ENCODE measurements around the gene POLR3A. TPM values are rescaled to one million over a fixed set of nuclear protein-coding genes. Genes with fewer than 3 reads are reported as not detected.
"Not testable (repeated sequence)": the region's sequence is repeated elsewhere in the genome, so short reads cannot be mapped to it uniquely, and the experiment has no call there.

The POLR3A gene
- total and polyA plus RNA-seq, 2 donors (not counting 1 experiment from before 2014, with no cell fraction given) = 5.4 to 18.4 TPM

GRCh38 chr10:78000206-78000605 lies 29.1 kb downstream of the POLR3A start:
- Histone ChIP-seq H3K4me3 (ENCODE audit: control extremely low read depth in 1 of 5, extremely low read depth in 1 of 5, insufficient read depth in 1 of 5, low read depth in 2 of 5, low read length in 4 of 5) (no peak overlapping the region), H3K4me1 (ENCODE audit: control insufficient read depth in 2 of 2, insufficient read depth in 2 of 2, low read length in 2 of 2) (no peaks in the 10 kb centered on the region), H3K27ac (ENCODE audit: low read length in 2 of 2) (no peak overlapping the region), H4K20me1 (ENCODE audit: control insufficient read depth, insufficient read depth, low read length, poor library complexity, severe bottlenecking) (no peaks in the 10 kb centered on the region), H3K36me3 (replicated peaks in 1 of 2; ENCODE audit: control extremely low read depth in 1 of 2, control insufficient read depth in 1 of 2, extremely low read depth in 1 of 2, insufficient read depth in 2 of 2, low read length in 1 of 2) (peaks cover 5 to 55% of the 10 kb centered on the region in 2 experiments), H3K9ac (ENCODE audit: low read length) (no peak overlapping the region), H3K9me3 (ENCODE audit: control extremely low read depth in 1 of 3, control insufficient read depth in 2 of 3, insufficient read depth in 1 of 3, low read length in 2 of 3) (peaks cover 0 to 2% (median 0%) of the 10 kb centered on the region in 3 donors), H3K4me2 (replicated peaks; ENCODE audit: low read depth, low read length, poor library complexity, severe bottlenecking) (no peak overlapping the region), H3K27me3 (replicated peaks in 1 of 4; ENCODE audit: control extremely low read depth in 1 of 4, control insufficient read depth in 3 of 4, insufficient read depth in 4 of 4, low read length in 3 of 4) (no peaks in the 10 kb centered on the region), H2AFZ (ENCODE audit: insufficient read depth, low read depth, low read length, poor library complexity, severe bottlenecking) (no peak overlapping the region), H3K79me2 (ENCODE audit: control insufficient read depth, insufficient read depth, low read length) (no peaks in the 10 kb centered on the region)
- H3K4me1 Mint-ChIP-seq = no peaks in the 10 kb centered on the region
- no peak overlapping the region for H3K27ac Mint-ChIP-seq
- ATAC-seq (ENCODE audit: low read depth) (no peak), DNase-seq (no peak)
- H3K9me3 Mint-ChIP-seq (ENCODE audit: insufficient read depth) = no peaks in the 10 kb centered on the region
- ChIA-PET CTCF (no interaction called here), POLR2A (no interaction called here)
- no peak overlapping the region for H3K4me3 Mint-ChIP-seq
- intact Hi-C loops (cut with micrococcal nuclease) = no loop called here
- no peak for TF ChIP-seq CTCF (IDR thresholded peaks at IDR 0.05)
- H3K27me3 Mint-ChIP-seq = no peaks in the 10 kb centered on the region

GRCh38 chr10:77998780-77999179 lies 30.5 kb downstream of the POLR3A start:
- H3K4me3 Mint-ChIP-seq; H3K9me3 Mint-ChIP-seq (ENCODE audit: insufficient read depth); H3K9ac ChIP-seq (ENCODE audit: low read length); H3K4me2 ChIP-seq (replicated peaks; ENCODE audit: low read depth, low read length, poor library complexity, severe bottlenecking); DNase-seq; CTCF ChIA-PET; H3K4me1 ChIP-seq (ENCODE audit: control insufficient read depth in 2 of 2, insufficient read depth in 2 of 2, low read length in 2 of 2); H4K20me1 ChIP-seq (ENCODE audit: control insufficient read depth, insufficient read depth, low read length, poor library complexity, severe bottlenecking); H3K4me3 ChIP-seq (ENCODE audit: control extremely low read depth in 1 of 5, extremely low read depth in 1 of 5, insufficient read depth in 1 of 5, low read depth in 2 of 5, low read length in 4 of 5); H3K9me3 ChIP-seq (ENCODE audit: control extremely low read depth in 1 of 3, control insufficient read depth in 2 of 3, insufficient read depth in 1 of 3, low read length in 2 of 3); H3K27me3 Mint-ChIP-seq; intact Hi-C loops (cut with micrococcal nuclease); H3K27ac ChIP-seq (ENCODE audit: low read length in 2 of 2); H3K79me2 ChIP-seq (ENCODE audit: control insufficient read depth, insufficient read depth, low read length); ATAC-seq (ENCODE audit: low read depth); POLR2A ChIA-PET; H2AFZ ChIP-seq (ENCODE audit: insufficient read depth, low read depth, low read length, poor library complexity, severe bottlenecking); H3K4me1 Mint-ChIP-seq; H3K27me3 ChIP-seq (replicated peaks in 1 of 4; ENCODE audit: control extremely low read depth in 1 of 4, control insufficient read depth in 3 of 4, insufficient read depth in 4 of 4, low read length in 3 of 4); H3K27ac Mint-ChIP-seq: not testable (repeated sequence)
- H3K36me3 ChIP-seq (replicated peaks in 1 of 2; ENCODE audit: control extremely low read depth in 1 of 2, control insufficient read depth in 1 of 2, extremely low read depth in 1 of 2, insufficient read depth in 2 of 2, low read length in 1 of 2) = peaks cover 6 to 49% of the 10 kb centered on the region in 2 experiments
- WGBS (ENCODE audit: insufficient coverage) = no CpG with 5 or more reads among the region's 5 CpGs

All from B cell (primary cell).